Fibroblast of pulmonary artery (primary cell): Measurements from ENCODE around the gene ELMOD3.

ENCODE experiments used
- DNase-seq: peaks from one replicate; pipeline ENCODE4 v3.0.0-alpha.2; 2010; ENCODE audit warnings: low read depth
- H3K4me3 ChIP-seq: replicated peaks from 2 replicates; pipeline ENCODE4 v1.5.1; 2011; ENCODE audit warnings: low read depth, mild to moderate bottlenecking, control low read depth, low read length, moderate library complexity
- CTCF ChIP-seq: IDR thresholded peaks from 2 replicates; pipeline ENCODE4 v1.5.1; 2011; ENCODE audit warnings: mild to moderate bottlenecking, control low read depth, low read length, inconsistent platforms; ENCODE audit errors: missing control alignments

Gene ELMOD3

GRCh38 chr2:85398426-85399182, 44.0 kb downstream of the ELMOD3 start:
- no peak for TF ChIP-seq CTCF
- no peak overlapping the region for H3K4me3 ChIP-seq
- DNase-seq: no peak

GRCh38 chr2:85399183-85399455, 44.5 kb downstream of the ELMOD3 start:
- TF ChIP-seq CTCF: no peak
- DNase-seq: no peak
- no peak overlapping the region for H3K4me3 ChIP-seq

- DNase-seq: no peak
- TF ChIP-seq CTCF: no peak
- no peak overlapping the region for H3K4me3 ChIP-seq
Observed at GRCh38 chr2:85400023-85400422, 45.5 kb downstream of the ELMOD3 start.

GRCh38 chr2:85400541-85401463, 46.2 kb downstream of the ELMOD3 start:
- no peak overlapping the region for H3K4me3 ChIP-seq
- TF ChIP-seq CTCF: no peak
- no peak for DNase-seq

GRCh38 chr2:85401464-85401805, 46.9 kb downstream of the ELMOD3 start:
- no peak for TF ChIP-seq CTCF

GRCh38 chr2:85401844-85402243, 47.3 kb downstream of the ELMOD3 start:
- TF ChIP-seq CTCF: no peak
- no peak overlapping the region for H3K4me3 ChIP-seq
- DNase-seq: no peak

More at GRCh38 chr2:85401464-85401805, 46.9 kb downstream of the ELMOD3 start:
- DNase-seq: no peak
- H3K4me3 ChIP-seq: no peak overlapping the region
